GM18858 (cell line): ENCODE data around the gene ADGRL2.

ENCODE experiments used
- ATAC-seq: cut with Tn5 transposase; IDR thresholded peaks from one replicate; pipeline ENCODE4 v1.9.1; 2021; ENCODE audit not compliant: unreplicated experiment

The ADGRL2 gene

DNA sequence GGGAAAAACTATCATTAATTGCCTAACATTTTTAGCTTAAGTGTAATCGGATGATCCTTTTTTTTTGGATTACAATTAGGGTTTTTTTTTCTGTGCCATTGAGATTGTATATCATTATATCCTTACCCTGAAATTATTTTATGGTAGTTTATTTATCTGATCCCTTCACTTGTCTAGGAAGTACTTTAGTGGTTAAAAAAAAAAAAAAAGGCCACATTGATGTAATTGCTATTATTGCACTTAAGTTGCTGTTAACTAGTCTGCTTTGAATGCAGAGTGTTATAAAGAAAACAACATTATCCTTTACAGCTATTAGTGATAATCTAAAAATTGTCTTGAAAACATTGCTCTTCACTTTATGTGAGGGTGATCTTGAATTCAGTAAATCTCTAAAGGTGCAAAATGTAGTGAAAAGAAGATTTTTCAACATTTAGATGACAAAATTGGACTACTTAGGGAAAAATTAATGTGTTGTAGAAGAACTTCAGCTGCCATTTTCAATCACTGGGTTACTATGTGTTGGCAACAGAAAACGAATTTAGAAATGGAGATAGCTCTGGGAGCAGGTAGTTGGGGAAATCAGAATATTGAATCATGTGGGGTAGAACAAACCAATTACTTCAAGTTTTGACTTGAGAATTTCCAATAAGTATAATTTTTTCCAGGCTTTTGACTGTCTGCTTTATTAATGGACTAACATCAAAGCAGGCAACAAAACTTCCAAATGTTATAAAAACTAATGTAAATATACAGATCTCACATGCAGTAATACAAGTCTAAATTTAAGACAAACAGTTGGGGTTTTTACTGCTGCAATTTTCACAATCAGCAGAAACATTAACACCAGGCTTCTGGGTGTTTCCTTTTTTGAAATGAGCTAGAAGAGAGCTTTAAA lies 5.0 kb downstream of the ADGRL2 start:
- no peak for ATAC-seq

DNA sequence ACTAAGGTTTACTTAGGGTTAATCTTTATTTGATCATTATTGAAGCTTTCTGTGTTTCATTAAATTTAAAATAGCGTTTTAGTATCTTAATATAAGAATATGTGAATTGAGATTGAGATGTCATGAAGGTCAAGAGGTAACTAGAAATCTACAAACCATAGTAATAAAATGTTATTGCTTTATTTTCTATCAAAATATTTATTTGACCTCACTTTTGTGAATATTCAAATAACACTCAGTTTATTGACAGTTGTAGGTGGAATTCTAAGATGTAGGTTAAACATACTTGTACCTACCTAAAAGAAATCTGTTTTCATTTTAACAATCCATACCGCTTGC lies 5.7 kb downstream of the ADGRL2 start:
- no peak for ATAC-seq

DNA sequence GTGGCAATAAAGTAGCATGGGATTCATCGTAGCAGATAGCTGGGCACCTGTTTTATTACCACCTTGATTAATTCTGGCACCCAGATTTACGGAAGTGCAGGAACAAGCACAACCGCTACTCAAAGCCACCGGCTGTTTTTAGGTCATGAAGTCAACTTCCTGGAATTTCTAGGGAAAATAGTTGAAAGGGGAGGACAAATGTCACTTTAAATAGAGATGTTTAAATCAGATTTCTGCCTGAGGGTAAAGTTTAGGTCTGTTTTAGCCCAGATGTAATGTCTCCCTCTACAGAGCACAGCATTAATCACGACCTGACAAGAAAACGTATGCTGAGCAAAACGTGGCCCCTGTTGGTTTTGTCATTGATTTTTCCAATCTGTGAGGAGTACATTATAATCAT lies 8.0 kb downstream of the ADGRL2 start:
- ATAC-seq, result no peak

DNA sequence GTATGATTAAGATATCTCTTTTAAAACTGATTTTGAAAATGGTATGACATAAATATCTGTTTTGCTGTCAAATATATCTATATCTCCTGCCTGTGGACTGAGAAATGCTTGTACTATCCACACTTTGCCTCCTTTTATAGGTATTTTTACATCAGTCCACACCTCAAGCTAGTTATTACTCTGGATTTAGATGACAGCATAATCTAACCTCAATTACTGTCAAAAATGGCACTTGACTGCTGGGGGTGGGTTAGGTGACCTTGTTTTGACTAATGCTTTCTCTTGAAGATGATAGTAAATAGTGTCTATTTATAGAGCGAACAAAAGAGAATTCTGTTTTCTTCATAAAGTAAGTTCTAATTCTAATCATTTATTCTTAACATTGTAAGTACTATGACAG lies 9.1 kb downstream of the ADGRL2 start:
- no peak for ATAC-seq

DNA sequence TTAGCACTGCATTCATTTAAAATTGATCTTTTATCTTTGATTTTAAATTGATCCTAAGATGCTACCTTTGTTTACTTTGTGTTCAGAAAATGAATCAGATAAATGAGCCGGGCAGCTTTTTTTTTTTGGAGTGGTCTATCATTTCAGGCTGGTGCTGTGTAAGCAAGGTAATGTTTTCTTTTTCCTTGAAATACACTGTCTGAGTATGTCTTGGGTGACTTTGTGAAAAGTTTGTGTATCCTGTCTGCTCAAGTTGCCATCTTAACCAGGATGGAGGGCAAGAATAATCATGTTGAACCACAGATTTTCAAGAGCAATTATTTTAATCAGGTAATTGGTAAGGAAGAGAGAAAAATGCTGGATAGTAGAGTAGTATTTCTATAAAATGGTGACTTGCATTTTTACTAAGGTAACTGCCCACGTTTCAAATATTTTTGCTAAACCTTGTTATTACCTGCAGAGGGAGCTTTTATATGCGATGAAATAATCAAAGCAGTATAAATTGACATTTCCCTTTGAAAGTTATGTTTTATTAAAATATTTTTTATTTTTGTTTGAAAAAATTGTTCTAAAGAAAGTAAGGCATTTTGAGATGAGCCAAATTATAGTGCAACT lies 11.1 kb downstream of the ADGRL2 start:
- ATAC-seq, result no peak

DNA sequence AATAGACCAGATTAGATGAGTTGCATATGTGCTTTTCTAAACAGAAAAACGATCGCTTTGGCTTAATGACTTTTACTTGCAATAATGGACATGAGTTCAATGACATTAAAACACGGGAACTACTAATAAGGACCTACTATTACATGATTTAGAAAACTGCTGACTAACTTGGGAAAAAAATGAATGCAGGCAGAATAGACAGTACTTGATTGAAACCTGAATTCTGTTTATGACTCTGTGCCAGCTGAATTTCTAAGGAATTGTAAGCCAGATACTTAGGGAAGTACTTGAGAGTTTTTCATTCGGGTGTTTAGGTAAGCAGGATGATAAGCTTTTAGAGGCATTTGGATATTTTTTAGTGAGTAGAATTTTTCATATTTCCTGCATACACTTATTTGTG lies 12.0 kb downstream of the ADGRL2 start:
- no peak for ATAC-seq

DNA sequence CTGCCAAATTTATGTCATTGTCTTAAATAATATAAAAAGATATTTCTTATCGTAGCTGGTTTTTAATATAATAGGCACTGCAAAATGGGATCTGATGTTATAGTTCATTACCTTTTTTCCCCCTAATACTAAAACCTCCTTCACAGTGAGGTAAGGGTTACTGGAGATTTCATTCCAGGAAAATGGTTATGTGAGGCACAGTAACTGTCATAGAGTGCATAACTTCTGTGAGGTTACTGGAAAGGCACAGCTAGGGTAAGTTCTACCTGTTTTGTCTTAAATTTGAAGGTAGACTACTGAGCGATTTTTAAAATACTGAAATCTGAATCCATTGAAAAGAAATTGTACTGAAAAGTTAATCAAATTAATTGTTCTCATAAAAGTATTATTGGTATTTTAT lies 13.0 kb downstream of the ADGRL2 start:
- no peak for ATAC-seq

DNA sequence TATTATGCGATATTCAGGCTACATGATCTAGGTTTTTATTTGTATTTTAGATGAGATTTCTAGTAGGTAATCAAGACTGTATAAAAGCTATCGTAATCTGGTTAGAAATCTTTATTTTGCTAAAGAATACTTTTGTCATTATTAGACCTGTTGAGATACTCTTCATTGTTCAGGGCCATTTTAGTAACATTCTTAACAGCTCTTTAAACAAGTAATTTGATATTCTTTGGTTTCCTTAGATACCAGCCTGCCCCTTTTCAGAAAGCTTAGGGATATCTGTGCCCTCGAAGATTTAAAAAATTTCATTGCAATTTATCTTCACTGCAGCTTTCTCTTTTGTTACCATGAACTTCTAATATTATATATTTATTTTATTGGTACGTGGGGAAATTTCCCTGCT lies 18.9 kb downstream of the ADGRL2 start:
- no peak for ATAC-seq

DNA sequence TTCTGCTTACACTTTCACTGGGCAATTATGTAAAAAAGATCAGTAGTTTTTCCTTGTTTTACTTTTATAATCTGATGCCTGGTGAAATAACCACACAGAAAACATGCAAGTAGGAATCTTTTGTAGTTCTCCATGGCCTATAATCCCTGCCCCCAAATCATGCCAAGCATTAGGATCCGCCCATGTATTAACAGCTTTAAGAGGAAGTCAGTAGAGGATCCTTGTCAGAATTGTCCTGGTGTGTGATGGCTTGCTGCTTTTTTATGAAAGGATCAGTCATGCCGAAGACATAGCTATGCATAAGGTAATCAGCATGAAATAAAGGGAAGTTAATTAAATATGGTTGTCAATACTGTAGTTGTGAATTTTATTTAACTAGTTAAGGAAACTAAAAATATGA lies 20.0 kb downstream of the ADGRL2 start:
- no peak for ATAC-seq

DNA sequence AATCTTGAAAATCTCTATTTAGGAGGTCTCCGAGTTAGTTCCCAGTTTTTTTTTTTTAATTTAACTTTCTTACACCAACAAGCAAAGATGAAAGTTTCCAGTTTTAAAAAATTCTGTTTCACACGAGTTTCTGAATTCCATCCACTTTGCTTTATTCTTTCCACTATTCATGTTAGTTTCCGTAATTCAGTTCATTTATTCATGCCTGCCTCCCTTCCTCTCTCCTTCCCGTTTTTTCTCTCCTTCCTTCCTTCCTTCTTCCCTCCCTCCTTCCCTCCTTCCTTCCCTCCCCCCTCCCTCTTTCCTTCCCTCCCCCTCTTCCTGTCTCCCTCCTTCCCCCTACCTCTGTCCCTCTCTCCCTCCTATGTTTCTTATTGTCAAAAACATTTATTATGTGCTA lies 22.3 kb downstream of the ADGRL2 start:
- ATAC-seq, result no peak

DNA sequence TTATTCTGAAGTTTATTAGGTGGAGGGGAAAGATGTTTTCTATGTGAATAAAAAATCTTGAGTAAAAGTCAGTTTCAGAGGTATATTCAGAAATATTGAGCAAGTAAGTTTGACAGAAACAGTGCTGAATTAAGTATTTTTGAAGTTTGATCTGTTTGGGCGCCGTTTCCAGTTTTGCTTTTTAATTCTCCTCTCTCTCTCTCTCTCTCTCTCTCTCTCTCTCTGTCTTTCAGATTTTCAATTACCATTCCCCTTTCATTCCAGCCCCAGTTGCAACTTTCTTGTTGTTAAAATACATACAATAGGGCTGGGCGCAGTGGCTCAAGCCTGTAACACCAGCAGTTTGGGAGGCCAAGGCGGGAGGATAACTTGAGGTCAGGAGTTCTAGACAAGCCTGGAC lies 24.0 kb downstream of the ADGRL2 start:
- no peak for ATAC-seq

DNA sequence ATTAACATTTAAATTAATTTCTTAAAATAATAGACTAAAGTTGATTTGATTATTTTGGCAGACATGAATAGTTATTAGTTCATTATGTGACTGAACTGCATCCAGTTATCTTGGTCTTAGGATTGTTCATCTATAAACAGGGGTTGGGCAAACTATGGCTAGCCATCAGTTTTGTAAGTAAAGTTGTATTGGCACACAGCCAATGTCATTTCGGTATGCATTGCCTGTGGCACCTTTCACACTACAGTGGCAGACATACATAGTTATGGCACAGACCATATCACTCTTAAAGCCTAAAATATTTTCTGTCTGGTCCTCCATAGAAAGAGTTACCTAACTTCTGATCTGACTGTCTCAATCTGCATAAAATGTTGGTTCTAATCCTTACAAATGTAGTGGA lies 27.2 kb downstream of the ADGRL2 start:
- no peak for ATAC-seq

DNA sequence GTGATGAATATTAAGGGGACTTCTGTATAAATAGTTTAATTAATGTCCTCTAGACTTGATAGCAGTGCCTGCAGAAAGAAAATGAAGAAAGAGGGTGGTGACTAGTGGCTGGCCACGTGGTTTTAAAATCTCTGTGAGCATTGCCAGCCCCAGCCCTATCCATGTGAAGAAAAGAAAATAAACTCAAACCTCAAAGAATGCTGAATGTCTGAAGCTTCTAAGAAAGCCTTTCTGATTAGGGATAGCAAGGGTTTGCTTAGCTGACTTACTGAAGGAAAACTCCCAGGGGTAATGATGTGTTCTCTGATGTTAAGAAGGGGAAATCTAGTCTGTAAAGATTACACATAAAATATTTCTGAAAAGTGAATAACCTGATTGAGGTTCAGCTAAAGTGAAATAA lies 31.8 kb downstream of the ADGRL2 start:
- ATAC-seq, result no peak

DNA sequence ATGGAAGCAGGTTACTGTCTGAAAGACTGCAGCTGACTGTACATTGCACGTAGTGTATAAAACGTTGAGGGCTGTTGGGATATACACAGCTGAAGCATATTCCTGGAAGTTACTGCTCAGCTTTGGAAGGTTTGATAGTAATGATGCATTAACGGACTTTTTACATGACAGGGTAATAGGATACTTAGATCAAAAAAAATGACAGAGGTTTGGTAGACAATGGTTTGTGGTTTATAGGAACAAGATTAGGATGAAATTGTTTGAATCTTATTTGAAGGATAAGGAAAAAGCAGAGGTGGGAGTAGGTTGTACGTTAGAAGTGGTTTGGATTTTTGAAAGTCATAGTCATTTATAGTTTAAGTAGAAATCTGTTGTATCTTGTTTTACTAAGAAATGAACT lies 33.0 kb downstream of the ADGRL2 start:
- no peak for ATAC-seq

DNA sequence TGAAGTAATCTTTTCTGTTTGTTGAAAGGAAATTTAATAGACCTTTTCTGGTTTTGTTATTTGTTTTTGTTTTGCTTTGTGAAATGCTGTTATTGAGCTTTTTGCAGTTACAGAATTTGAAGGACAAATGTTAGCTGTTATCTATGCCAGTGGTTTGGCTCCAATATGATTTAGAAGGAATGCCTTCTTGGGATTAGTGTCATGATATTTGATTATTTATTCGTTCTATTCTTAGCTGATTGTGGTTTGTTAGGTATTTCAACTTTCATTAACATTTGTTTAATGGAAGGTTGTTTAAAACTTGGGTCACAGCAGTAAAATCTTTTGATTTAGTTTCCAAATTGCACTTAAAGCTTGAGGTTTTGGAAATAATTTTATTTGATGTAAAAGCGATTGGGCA lies 33.5 kb downstream of the ADGRL2 start:
- no peak for ATAC-seq

DNA sequence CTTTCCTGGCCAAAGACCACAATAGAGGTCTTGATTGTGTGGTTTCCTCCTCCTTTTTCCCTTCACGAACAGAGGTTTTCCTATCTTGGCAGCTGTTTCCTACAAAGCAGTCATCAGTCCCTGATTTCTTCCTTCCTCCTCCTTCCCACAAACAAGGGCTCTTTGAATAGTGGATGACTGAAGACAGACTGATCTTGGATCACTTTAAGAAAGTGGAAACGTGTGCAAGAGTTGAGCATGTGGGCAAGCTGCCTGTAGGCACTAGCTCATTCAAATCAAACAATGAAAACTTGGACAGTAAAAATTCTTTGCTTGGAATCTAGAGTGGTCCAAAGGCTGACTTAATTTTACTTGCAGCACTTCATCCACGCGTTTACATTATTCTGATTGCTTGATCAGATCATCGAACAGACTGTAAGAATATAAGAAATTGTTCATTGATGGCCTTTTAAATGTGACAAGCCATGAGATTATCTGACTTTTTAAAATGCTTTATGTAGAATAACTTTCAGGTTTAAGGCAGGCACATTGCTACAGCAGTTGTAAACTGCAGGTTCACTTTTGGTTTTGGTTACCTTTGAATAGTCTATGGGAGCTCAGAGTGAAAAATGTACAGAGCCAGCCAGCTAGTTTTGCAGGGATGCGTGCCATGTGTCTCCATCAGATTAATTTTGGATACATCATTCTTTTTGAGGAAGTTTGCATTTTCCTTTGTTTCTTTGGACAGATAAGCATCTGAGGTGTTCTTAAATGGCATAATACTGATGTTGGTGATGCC lies 34.4 kb downstream of the ADGRL2 start:
- ATAC-seq, result no peak

DNA sequence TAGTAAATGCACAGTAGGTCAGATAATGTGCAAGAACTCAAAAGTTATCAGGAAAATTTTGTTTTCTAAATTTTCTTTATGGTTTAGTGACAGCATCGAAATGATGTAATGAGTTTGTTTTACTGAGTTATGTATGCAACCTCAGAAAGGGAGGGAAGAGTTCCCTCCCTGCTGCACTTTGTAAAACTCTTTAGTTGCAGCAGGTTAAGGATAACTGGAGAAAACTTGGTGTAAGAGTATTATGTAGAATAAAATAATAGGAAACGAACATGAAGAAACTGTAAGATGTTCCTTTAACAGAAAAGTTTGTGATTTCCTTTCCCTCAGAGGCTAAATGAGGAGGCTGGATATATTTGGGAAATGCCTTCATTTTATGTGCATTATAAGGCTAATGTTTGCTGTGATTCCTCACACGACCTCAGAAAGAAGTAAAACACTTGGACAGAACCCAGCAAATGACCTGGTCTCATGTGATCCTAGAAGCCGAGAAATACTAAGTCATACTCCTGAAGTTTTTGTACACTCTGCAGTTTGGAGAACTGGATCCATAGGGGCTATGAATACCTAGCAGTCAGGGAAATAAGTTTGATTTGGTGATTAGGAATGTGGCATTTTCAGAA lies 35.4 kb downstream of the ADGRL2 start:
- no peak for ATAC-seq

DNA sequence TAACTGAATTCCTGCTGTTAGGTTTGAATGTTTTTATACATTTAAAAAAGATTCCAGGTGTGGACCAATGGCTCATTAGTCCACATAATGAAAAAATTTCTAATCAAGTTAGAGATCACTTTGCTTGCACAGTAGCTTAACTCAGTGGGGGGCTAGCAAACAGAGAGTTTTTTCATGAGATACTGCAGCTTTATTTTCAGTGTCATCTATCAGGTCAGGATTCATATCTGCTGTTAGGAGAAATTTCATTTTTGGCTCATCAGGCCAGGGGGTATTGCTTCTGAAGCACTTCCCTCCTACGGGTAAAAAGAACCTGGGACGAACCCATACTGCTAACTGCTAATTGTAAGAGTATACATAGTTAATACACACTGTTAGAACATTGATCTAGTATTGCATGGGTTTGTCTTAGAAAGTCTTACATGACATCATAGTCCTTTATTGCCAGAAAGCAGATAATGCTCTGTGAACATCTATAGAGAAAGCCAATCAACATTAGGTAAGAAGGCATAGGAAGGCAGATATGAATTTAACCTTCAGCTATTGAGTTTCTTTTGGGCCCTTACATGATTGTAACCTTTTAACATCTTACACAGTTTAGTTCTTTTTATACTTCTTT lies 38.0 kb downstream of the ADGRL2 start:
- ATAC-seq, result no peak

DNA sequence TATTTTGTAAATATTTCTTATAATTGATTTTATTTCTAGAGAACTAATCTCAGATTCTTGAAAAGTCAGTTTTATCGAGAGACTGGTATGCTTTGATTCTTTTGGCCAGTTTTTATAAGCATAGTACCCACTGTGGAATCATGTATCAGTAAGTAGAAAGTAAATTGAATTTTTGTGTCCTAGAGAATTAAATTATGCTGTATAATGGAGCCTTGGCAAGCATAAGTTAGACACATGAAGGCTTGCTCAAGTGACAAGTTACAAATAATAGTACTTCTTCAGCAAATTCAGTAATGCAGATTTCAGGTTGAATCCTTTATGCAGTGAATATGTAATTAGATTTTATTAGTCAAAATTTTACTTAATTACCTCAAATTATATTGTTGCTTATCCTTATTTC lies 40.1 kb downstream of the ADGRL2 start:
- no peak for ATAC-seq

DNA sequence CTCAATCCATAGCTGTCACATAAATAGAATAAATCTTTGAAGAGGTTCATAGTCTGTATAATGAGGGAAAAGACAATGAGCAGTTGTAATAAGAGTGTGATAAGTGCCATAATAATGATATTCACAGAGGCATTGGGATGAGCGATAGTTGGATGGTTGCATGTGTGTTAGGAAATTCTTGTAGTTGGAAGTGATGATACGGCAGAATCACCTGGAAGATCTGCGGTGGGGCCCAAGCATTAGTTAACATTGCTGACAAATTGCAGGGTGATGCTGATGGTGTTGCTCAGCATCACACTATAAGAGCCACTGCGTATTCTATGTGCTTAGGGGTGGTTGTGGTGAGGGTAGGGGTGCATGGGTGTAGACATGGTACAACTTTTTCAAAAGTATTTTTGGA lies 41.1 kb downstream of the ADGRL2 start:
- ATAC-seq, result no peak

DNA sequence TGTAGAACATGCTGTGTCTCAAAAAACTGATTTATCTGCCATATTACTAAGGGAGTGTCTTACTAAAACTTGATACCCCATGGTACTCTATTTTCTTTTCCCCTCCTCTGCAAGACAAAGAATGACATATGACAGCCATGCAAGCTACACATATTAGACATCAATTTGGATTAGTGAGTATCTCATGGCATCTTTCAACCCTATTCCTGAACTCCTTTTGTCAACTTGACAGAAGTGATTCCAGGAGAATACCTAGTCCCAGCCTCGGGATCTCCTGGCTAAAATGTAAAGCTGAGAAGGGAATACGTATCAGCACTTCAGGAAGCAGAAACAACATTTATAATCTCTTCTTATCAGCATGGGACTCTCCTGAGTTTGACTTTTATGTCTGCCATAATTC lies 43.7 kb downstream of the ADGRL2 start:
- ATAC-seq, result no peak
